Stimulated activated naive CD4-positive, alpha-beta T cell (primary cell): ENCODE measurements around the gene SPRR4.

ENCODE experiments used
- DNase-seq, 6 experiments: peaks; one replicate each; lab custom pipeline; 2025; lab: John Stamatoyannopoulos, UW

SPRR4 gene, protein sequence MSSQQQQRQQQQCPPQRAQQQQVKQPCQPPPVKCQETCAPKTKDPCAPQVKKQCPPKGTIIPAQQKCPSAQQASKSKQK

GRCh38 chr1:152970495-152970894 lies at the start of gene SPRR4:
Gene SPRR4 (plus strand): TSS chr1:152970648. CDS start chr1:152971891, 1,243 bp downstream.
- DNase-seq = no peak

DNA sequence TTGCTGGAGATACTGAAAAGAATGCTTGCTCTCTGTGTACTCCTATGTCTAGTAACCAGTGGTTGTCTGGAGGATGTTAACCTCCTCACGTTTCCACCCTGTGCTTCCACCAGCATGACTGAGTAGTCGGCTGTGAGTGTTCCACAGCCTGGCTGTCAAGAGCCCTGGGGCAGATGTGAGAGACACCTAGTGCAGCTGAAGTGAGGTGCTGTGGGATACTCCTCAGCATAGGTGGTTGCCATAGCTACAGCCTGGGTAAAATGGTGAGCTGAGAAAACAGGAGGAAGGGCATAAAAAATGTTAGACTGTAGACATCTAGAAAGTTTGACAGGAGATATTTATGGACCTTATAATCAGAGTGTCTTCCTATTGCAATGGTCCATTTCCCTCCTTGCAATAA lies 46.3 kb upstream of the SPRR4 start:
- DNase-seq = no peak

DNA sequence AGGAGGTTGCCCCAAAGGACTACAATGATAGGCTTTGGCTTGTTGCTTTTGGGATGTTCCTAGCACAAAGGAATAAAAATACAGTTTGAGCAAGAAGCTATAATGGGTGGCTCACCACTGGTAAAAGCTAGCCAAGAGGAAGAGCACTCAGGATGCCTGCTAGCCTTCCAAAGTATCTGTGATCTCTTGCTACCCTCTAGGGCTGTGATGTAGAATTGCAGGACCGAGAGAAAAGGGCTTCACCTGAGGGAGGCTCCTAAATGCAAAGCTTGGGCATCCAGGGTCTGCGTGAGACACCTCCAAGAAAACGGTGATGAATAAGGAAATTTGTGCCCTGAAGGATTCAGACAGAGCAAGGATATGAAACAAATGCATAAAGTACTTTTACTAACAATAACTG lies 44.4 kb upstream of the SPRR4 start:
- no peak for DNase-seq

GRCh38 chr1:152928671-152929070 lies 41.8 kb upstream of the SPRR4 start:
- DNase-seq = no peak

GRCh38 chr1:152932170-152932811 lies 38.2 kb upstream of the SPRR4 start:
- DNase-seq = no peak

DNA sequence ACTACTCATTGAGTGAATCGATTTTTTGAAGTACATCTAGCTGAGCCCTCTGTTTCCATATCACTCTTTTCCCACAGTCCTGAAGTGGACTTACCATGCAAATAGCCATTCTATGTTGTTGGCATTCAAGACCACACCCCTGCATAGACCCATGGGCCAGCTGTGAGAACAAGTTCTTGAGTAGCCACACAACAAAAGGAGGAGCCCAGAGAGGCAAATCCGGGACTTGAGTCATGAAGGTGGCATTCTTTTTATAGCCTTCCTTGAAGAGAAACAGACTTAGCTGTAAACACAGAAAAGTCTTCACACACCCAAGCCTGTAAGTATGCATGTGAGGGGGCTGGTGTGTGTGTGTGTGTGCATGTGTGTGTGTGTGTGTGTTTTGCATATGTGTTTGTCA lies 37.3 kb upstream of the SPRR4 start:
- no peak for DNase-seq

DNA sequence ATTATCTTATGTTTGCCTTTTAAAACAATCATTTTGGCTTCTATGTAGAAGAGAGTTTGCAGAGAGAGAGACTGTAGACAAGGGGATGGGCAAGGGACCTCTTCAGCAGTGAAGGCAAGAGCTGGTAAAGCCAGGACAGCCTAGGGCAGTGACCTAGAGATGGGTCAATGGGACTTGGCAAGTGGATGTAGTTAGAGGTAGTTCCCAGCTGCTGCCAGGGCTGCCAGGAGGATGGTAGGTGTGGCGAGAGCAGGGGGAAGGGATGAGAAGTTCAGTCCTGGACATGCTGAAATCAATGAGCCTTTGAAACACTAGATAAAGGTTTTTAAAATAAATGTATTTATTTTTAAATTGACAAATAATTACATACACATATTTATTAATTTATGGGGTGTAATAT lies 29.8 kb upstream of the SPRR4 start:
- no peak for DNase-seq

DNA sequence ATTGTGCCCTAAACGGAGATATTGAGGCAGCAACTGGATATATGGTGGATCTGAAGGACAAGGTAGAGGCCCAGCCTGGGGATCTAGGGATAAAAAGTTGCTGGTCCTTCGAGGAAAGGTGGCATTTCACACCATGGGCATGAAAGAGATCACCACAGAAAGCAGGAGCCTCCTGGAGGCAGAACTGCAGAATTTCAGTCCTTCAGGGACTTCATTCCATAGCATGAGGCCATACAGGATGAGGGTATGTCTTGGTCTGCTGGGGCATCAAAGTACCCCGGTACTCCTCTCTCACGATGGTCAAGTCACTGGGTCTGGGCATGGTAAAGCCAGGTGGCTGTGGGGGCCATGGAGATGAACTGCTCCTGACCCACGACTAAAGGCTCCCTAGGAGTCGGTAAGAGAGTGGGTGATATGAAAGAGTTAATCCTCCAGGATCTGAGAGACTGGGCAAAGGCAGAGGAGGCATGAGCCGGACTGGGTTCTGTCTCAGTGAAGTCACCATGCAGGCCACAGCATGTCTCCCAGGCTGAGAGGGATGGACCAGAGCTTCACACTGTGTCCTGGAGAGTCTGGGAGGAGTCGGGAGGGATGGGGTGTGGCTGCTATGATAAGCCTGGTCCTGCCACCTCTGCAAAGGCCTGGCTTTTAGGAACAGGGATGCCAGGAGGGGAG lies 29.3 kb upstream of the SPRR4 start:
- DNase-seq = no peak

- DNase-seq = no peak
These were observed 28.3 kb upstream of the SPRR4 start for GRCh38 chr1:152942161-152942560.

- DNase-seq = no peak
These were observed 24.2 kb upstream of the SPRR4 start for GRCh38 chr1:152946248-152946647.

DNA sequence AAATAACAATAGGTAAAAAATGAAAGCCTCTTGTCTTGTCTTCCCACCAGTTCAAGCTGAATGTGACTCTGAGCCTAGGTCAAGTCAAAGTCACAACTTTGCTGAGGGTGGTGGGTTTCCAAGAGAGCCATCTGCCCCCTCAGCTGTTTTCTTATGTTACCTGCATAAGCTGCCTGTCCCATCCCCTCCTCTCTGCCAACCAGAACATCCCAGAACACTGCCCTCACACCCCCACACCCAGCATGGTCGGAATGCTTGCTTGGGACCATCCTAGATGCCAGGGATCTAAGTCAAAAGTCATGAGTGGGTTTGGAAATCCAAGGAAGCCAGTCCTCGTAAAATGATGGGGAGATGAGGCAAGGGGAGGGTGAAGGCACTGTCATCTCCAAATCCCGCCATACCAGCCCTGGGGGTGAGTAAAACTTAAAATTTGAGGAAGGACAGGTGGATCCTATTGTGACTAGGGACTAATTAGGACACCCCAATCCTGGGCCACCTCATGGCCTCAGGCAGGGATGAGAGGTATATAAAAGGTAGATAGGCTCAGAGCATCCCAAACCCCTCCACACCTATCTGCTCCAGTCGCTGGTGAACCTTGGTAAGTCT lies 23.7 kb upstream of the SPRR4 start, which contains the start of gene SPRR5:
TSS of gene SPRR5 (plus strand) at position 556 of the 606 bp plus-strand sequence. CDS start 1,349 bp downstream, outside the sequence.
- DNase-seq = no peak

DNA sequence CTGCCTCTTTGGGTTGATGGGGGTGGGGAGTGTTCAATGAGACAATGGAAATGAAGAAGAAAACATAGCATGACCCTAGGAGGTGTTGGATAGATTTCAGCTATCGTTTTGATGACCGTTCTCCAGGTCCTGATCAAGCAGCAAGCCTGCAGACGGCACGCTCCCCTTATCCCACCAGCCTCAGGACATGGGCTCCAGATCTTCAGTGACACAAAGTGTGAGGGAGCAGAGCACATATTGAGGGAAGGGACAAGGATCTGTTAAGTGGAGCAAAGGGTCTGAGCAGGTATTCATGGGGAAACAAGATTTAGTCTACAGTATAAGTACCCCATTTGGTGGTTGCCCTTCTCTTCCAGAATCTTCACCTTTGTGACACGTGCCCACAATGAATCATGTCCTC lies 18.7 kb upstream of the SPRR4 start:
- DNase-seq = no peak

DNA sequence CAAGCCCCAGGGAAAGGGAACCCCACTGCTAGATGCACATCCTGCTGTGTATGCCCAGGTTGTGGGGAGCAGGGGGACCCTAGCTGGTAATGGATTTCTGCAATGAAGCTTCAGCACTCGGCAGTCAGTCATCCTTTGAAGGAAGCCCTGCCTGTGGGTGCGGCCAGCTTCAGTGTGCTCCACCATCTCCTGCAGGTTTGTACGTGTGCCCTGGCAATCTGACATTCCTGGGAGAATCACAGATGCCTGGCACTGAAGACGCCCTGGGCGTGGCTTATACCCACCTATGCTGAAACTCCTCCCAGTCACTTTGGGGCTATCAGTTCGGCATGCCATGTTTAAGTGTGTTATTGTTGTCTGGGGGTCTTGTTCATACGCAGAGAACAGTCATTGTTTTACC lies 16.7 kb upstream of the SPRR4 start:
- DNase-seq = no peak

DNA sequence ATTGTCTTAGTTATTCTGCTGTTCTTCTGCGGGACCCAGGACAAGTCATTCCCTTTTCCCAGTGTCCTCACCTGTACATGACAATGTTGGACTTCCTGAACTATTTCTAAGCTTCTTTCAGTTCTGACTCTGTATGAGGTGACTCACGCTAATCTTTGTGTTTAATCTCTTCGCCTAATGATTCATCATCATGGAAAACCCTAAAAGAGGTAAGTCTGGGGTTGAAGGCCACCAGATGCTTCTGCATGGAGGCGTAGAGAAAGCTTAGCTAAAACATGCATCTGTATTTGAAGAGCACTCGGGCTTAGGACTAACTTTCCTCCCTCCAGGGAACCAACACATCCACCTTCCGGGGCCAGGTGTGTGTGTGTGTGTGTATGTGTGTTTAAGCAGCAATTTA lies 16.0 kb upstream of the SPRR4 start:
- no peak for DNase-seq

- DNase-seq = no peak
These were observed 12.9 kb upstream of the SPRR4 start for GRCh38 chr1:152957561-152957960.

DNA sequence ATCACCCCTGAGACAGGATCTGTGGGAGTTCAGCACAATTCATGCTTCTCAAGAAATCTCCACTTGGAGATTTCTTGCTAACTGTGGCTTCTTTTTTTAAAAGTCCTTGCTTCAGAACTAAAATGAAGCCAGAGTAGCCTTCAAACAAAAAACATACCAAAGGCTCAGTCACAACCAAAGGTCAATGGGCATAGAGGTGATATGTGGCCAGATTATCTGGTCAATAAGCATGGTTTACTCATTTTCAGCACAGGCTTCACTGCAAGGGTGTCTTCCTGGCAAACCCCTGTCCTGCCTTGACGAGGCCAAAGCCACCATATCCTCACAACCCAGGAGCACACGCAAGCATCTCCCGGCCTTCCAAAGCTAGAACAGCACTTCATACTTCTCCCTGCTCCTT lies 11.2 kb upstream of the SPRR4 start:
- DNase-seq = no peak

- DNase-seq = no peak
These were observed 10.5 kb upstream of the SPRR4 start for GRCh38 chr1:152959801-152960451.

GRCh38 chr1:152960452-152961044 lies 9.9 kb upstream of the SPRR4 start:
- no peak for DNase-seq

GRCh38 chr1:152961226-152961891 lies 9.1 kb upstream of the SPRR4 start:
- no peak for DNase-seq

DNA sequence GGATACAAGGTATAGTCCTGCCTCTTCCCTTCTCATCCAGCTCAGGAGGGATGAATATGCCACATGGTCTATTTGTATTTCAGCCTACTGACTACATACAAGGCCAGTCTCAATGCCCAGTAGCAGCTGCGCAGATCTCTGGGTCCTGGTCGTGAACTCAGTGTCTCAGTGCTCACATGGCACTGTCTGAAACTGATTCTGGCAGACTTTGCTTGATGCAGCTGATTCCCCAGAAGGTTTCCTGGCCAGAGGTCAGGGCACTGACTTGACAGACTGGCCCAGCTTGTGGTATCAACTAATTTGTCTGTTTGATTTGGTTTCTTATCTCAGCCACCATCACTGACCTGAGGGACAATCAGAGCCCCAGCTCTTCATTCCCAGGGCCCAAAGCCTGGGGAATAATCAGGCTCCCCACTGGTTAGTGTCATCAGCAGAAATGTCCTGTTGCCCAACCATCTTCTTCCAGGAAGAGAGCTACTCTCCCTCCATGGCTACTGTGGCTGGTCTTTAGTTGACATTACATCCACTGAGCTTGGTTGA lies 7.5 kb upstream of the SPRR4 start:
- no peak for DNase-seq

GRCh38 chr1:152964536-152964935 lies 5.9 kb upstream of the SPRR4 start:
- DNase-seq = no peak
